GM12878 (cell line): ENCODE data around the gene KIF6.
A peak's percentile ranks its signal among the peaks of the same experiment; 100 is the strongest.

Experiments used
- BCLAF1 ChIP-seq: fragments of 450-650 bp; IDR thresholded peaks from 2 replicates; pipeline ENCODE4 v1.6.1; 2017; ENCODE audit warnings: antibody characterized with exemption, mild to moderate bottlenecking, moderate library complexity
- CTCF ChIP-seq, 3 experiments: IDR thresholded peaks in 2 of 3; conservative IDR thresholded peaks in 1 of 3; 2 replicates each; pipeline ENCODE4 v1.5.1; 2011; ENCODE audit warnings: low read depth in 3 of 3, low read length in 3 of 3, mild to moderate bottlenecking in 3 of 3, control low read depth in 2 of 3, moderate library complexity in 2 of 3, inconsistent platforms in 1 of 3, mixed read lengths in 1 of 3; ENCODE audit not compliant: control insufficient read depth in 2 of 3, insufficient read depth in 1 of 3; ENCODE audit errors: extremely low read depth in 1 of 3
- EP300 ChIP-seq, 2 experiments: fragments of 150-350 bp in 1 of 2; IDR thresholded peaks; 2 replicates each; pipeline ENCODE4 v1.6.1; 2011 to 2012; ENCODE audit warnings: low read depth in 2 of 2, low read length in 2 of 2, borderline replicate concordance in 1 of 2, improper control_type of control experiment in 1 of 2, inconsistent platforms in 1 of 2; ENCODE audit not compliant: control insufficient read depth in 1 of 2
- EZH2 ChIP-seq: IDR thresholded peaks from 2 replicates; pipeline ENCODE4 v1.6.1; 2012; ENCODE audit warnings: low read depth, mild to moderate bottlenecking, control low read depth, inconsistent platforms, low read length, borderline replicate concordance; ENCODE audit not compliant: control insufficient read depth
- FOXM1 ChIP-seq: IDR thresholded peaks from 2 replicates; pipeline ENCODE4 v1.6.1; 2012; ENCODE audit warnings: low read depth, mild to moderate bottlenecking, inconsistent platforms, low read length, moderate library complexity
- JUNB ChIP-seq: IDR thresholded peaks from 2 replicates; pipeline ENCODE4 v1.6.1; 2016; ENCODE audit warnings: antibody characterized with exemption, mild to moderate bottlenecking
- NFIC ChIP-seq: IDR thresholded peaks from 2 replicates; pipeline ENCODE4 v1.6.1; 2012; ENCODE audit warnings: low read depth, mild to moderate bottlenecking, inconsistent platforms, low read length, moderate library complexity
- POLR2A ChIP-seq: IDR thresholded peaks from 2 replicates; pipeline ENCODE4 v1.6.1; 2011; ENCODE audit warnings: low read depth, mild to moderate bottlenecking, low read length
- RFX5 ChIP-seq: IDR thresholded peaks from 2 replicates; pipeline ENCODE4 v1.6.1; 2011; ENCODE audit warnings: low read depth, low read length, improper control_type of control experiment
- TCF7 ChIP-seq: IDR thresholded peaks from 2 replicates; pipeline ENCODE4 v1.6.1; 2014; ENCODE audit warnings: antibody characterized with exemption, borderline replicate concordance
- ZSCAN29 ChIP-seq: fragments of 450-650 bp; IDR thresholded peaks from 2 replicates; pipeline ENCODE4 v1.6.1; 2017; ENCODE audit warnings: mild to moderate bottlenecking, moderate library complexity

GRCh38 chr6:39347906-39348585, 377.2 kb downstream of the KIF6 start:
- TF ChIP-seq ZSCAN29 (no peak), EZH2 (no peak), CTCF (IDR thresholded peaks at IDR 0.05 in 2 of 3, conservative IDR thresholded peaks at IDR 0.05 in 1 of 3; ENCODE audit: control insufficient read depth in 2 of 3, extremely low read depth in 1 of 3, insufficient read depth in 1 of 3, low read depth in 3 of 3, low read length in 3 of 3) (peak; percentile 86 to 93 (median 92)), EP300 (IDR thresholded peaks at IDR 0.05; ENCODE audit: borderline replicate concordance in 1 of 2, control insufficient read depth in 1 of 2, low read depth in 2 of 2, low read length in 2 of 2) (no peak), FOXM1 (no peak), RFX5 (no peak), BCLAF1 (no peak), TCF7 (no peak), POLR2A (no peak), JUNB (no peak), NFIC (no peak)
